Fibroblast of lung (primary cell): Measurements from ENCODE around the gene LAPTM5.

ENCODE experiments used
- EZH2 ChIP-seq: IDR thresholded peaks from 2 replicates; pipeline ENCODE4 v1.5.1; 2012; ENCODE audit warnings: low read length, control low read depth, mild to moderate bottlenecking; ENCODE audit errors: missing control alignments
- TF ChIP-seq, protein P1 (sequence below), 2 donors: IDR thresholded peaks in 1 of 2; conservative IDR thresholded peaks in 1 of 2; 1 replicate in 1 of 2; 2 replicates in 1 of 2; pipeline ENCODE4 v1.5.1; 2011 to 2012; ENCODE audit warnings: low read length in 2 of 2, control low read depth in 1 of 2, inconsistent platforms in 1 of 2, low read depth in 1 of 2, mild to moderate bottlenecking in 1 of 2

- TF ChIP-seq, protein P1, sequence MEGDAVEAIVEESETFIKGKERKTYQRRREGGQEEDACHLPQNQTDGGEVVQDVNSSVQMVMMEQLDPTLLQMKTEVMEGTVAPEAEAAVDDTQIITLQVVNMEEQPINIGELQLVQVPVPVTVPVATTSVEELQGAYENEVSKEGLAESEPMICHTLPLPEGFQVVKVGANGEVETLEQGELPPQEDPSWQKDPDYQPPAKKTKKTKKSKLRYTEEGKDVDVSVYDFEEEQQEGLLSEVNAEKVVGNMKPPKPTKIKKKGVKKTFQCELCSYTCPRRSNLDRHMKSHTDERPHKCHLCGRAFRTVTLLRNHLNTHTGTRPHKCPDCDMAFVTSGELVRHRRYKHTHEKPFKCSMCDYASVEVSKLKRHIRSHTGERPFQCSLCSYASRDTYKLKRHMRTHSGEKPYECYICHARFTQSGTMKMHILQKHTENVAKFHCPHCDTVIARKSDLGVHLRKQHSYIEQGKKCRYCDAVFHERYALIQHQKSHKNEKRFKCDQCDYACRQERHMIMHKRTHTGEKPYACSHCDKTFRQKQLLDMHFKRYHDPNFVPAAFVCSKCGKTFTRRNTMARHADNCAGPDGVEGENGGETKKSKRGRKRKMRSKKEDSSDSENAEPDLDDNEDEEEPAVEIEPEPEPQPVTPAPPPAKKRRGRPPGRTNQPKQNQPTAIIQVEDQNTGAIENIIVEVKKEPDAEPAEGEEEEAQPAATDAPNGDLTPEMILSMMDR (conservative IDR thresholded peaks at IDR 0.05 in 1 of 2, IDR thresholded peaks at IDR 0.05 in 1 of 2; ENCODE audit: low read depth in 1 of 2, low read length in 2 of 2): no peak
- TF ChIP-seq EZH2: no peak
Observed at GRCh38 chr1:30721341-30721793, 36.2 kb downstream of the LAPTM5 start.
